NCI-H2081 (cell line): Measurements from ENCODE around the gene RAI2.

Experiments used
- DNase-seq, 2 experiments: peaks; one replicate each; lab custom pipeline; 2025; lab: John Stamatoyannopoulos, UW

RAI2 gene

GRCh38 chrX:17860811-17861488 lies at the start of gene RAI2:
Gene RAI2, minus strand, starts transcription at chrX:17861298. Its CDS starts 59,288 bp downstream, at chrX:17802010.
- peak; percentile 19 to 35 for DNase-seq

GRCh38 chrX:17888421-17888820 lies 27.3 kb upstream of the RAI2 start:
- DNase-seq = no peak

GRCh38 chrX:17882680-17883079 lies 21.6 kb upstream of the RAI2 start:
- no peak for DNase-seq

- no peak for DNase-seq
Measured at GRCh38 chrX:17878028-17878670, 17.1 kb upstream of the RAI2 start.

- no peak for DNase-seq
Measured at GRCh38 chrX:17876135-17876534, 15.0 kb upstream of the RAI2 start.

DNA sequence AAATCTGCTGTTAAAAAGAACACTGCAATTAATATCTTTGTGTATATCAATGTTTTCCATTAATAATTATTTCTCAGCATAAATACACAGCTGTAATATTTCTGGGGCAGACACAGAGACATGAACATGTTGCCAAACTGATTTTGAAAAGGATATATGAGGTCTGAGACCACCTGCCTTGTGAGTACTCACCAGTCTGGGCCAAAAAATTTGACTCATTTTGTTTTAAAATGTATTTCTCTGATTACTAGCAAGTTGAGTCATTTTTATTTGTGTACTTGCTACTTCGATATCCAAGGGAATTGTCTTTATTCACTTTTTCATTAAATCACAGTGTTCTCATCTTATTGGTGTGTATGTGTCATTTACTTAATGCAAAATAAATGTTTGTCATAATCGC lies 8.5 kb upstream of the RAI2 start:
- no peak for DNase-seq

DNA sequence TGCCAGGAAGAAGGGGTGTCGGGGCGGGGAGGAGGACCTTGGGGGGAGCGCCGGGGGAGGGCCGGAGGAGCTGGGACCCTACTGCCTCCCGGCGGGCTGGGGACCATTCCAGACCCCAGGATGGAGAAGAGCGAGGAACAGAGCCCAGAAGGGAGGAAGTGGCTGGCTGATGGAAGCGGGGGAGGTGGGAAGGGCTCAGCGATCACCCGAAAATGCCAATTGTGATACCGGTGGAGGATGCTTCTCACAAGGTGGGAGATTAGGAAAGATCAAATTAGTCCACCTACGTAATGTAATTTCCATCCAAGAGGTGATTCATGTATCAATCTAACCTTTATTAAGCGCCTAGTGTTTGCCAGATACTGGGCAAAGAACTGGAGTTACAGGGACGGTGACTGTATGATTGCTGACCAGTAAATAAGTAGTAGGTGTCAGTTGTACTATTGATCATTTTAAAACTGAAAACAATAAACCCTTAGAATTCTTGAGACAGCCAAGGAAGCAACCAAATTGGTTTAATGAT lies 452 bp upstream of the RAI2 start:
- DNase-seq = no peak

- peak in 1 of 2 experiments; percentile 7 for DNase-seq
Measured at GRCh38 chrX:17860179-17860780, 818 bp downstream of the RAI2 start.

DNA sequence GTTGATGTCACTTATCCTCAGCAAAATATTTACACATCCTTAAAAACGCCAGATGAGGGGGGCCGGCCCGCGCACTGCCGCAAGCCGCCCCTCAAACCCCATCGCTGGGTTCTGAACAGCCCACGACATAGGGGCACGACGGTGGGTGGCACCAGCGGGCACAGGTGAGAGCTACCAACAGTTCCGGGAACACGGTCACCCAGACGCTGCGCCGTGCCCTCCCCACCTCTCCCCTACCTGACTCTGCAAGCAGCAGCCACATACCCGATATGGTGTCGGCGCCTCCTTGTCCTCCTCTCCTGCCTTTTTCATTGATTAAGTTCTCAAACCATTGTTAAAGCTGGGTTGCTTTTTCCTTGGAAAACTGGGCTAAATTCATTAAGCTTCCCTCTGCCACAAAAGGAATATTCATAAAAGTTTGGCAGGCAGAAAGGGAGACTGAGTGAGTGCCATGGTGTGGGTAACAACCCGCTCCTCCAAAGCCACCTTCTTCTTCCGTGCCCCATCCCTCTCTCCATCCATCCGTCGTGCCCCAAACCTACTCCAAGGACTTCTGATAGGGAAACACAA lies 1.4 kb downstream of the RAI2 start:
- peak; percentile 3 to 44 for DNase-seq

GRCh38 chrX:17854531-17854930 lies 6.6 kb downstream of the RAI2 start:
- DNase-seq = no peak

DNA sequence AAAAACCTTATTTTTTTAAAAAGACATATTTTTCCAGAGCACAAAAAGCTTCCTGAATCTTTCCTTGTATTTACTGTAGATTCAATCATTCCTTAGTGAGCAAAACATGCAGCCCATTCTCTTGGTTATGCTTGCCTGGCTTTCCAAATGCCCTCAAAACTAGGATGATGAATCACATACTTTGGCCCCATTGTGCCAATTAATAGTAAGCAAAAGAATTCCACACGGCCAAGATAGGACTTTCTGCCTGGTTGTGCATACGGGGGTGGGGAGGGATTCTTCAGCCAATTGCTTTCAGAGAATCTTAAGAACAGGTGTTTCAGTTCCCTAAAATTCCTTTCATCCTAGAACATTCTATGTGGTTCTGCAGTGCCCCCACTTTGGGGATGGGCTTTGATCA lies 7.0 kb downstream of the RAI2 start:
- DNase-seq = no peak

- no peak for DNase-seq
Measured at GRCh38 chrX:17851874-17852273, 9.2 kb downstream of the RAI2 start.

DNA sequence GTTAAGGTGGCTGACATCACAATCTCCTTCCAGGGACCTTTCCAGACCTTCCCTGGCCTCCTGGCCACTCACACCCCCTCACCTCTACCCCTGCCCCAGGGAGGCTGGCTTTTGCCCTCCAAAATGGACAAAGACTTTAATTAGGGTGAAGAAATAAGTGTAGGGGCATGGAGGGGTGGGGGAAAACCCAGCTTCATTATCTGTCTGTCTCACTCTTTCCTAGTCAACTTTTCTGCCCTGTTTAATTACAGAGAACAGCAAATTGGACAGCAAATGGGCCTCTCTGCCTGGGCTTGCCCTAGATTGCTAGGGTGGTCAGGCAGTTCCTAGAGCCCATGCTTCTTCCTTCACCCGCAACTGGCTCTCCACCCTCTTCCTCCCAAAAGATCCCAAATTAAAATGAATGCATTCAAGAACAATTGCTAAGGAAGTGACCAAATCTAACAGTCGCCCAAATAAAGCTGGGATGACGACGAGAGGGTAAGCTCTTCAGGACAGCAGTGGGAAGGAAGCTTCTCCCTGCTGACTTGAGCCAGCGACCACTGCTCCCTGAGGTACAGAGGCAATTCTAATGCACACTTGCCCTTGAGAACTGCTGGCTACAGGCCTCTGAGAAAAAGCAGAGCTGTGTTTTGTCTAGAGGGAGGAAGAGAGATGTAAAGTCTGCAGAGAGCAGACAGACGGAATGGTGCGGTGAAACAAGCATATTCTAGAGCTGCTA lies 12.4 kb downstream of the RAI2 start:
- no peak for DNase-seq

DNA sequence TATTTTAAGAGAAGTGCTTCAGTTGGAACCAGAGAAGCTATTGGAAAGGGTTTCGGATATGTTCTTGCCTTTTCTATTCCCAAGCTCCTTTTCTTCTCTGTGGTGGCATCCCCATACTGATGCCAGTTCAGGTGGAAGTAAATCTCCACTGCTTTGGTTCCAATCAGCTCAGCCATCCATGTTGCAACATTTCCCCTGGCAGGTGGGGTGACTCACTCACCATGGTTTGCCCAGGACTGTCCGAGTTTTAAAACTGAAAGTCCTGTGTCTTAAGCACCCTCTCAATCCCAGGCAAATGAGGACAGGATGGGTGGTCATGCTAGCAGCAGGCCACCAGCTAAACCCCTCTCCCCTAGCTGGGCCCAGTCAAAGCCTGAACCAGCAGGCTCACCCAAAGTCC lies 15.1 kb downstream of the RAI2 start:
- DNase-seq = no peak

DNA sequence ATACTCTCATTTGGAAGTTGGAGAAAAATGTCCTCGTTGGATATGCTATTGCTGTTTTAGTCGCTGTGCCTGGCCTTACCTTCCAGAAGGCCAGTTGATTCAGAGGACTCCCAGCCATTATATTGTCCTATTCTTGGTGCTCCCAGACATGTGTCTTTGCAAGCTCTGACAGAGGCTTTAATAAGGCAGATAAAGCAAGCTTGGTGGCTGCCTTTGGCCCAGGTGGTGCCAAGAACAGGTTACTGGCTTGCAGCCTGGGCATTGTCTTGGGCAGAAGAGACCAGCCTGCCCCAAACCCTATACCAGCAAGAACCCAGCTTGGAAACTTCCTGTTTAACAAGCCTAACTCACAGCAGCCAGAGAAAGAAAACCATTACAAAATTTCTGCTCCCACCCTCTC lies 16.9 kb downstream of the RAI2 start:
- no peak for DNase-seq

GRCh38 chrX:17842769-17843525 lies 18.2 kb downstream of the RAI2 start:
- no peak for DNase-seq

- no peak for DNase-seq
Measured at GRCh38 chrX:17839269-17839668, 21.8 kb downstream of the RAI2 start.

DNA sequence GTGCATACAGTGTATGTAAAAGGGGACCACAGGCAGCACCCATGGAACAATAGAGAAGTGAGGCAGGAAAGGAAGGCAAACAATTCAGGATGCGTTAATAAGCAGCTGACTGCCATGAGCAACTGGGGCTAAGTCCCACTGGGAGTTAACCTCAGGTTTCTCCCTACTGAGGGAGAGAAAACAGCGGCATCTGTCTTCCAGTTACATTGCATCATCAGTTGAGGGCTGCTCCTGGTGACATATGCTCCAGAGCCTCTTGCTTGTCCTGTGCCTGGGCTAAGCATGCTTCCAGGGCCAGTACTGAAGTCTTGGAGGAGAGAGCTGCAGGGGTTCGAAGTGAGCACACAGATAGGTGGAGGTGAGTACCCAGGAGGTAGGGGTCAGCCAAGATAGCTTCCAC lies 24.3 kb downstream of the RAI2 start:
- no peak for DNase-seq

- no peak for DNase-seq
Measured at GRCh38 chrX:17833954-17834353, 27.1 kb downstream of the RAI2 start.

- no peak for DNase-seq
Measured at GRCh38 chrX:17831255-17831654, 29.8 kb downstream of the RAI2 start.

DNA sequence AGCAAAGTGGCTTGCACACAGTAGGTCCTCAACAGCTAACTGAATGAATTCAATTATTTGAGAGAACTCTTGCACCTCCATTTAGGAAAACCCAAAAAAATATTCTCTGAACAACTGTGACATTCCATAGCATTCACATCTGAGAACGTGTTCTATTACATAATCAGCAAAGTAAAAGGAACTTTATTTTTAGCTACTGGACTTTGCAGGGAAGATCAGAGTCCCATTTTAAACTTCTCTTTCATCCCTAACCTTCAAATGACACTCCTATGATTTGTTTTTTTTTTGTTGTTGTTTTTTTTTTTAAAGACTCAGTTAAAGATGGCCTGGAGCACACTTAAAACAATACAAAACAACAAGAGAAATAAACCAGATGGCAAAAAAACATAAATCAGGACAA lies 30.9 kb downstream of the RAI2 start:
- no peak for DNase-seq
